Spleen (tissue), 7 donors: ENCODE data around the gene OGFOD3.

Experiments used
- POLR2A ChIP-seq, 3 donors: fragments of 450-650 bp; IDR thresholded peaks; one replicate each; pipeline ENCODE4 v1.5.1; 2017; ENCODE audit warnings: antibody characterized with exemption in 3 of 3, mild to moderate bottlenecking in 1 of 3
- POLR2AphosphoS5 ChIP-seq, 3 donors: sonication (generic); formaldehyde crosslinking; IDR thresholded peaks; one replicate each; pipeline ENCODE4 v1.5.1; 2017; ENCODE audit warnings: antibody characterized with exemption in 3 of 3
- TF ChIP-seq, protein P1 (sequence below), 11 experiments: fragments of 200-600 bp in 7 of 11; fragments of 450-650 bp in 4 of 11; sonication (generic) in 4 of 11; IDR thresholded peaks in 8 of 11; conservative IDR thresholded peaks in 3 of 11; 1 replicate in 7 of 11; 2 replicates in 4 of 11; pipeline versions ENCODE4 v1.4.0 to v1.8.0; 2016 to 2021; ENCODE audit warnings: antibody characterized with exemption in 11 of 11, inconsistent platforms in 4 of 11, mild to moderate bottlenecking in 1 of 11
- donor health status: DM: no; HTN: no; CAD: no; lungs with moderate emphysema.
- donor health status: DM: no; HTN: no; CAD: no.
- donor health status: DM: no; HTN: no; CAD: no.

DNA sequence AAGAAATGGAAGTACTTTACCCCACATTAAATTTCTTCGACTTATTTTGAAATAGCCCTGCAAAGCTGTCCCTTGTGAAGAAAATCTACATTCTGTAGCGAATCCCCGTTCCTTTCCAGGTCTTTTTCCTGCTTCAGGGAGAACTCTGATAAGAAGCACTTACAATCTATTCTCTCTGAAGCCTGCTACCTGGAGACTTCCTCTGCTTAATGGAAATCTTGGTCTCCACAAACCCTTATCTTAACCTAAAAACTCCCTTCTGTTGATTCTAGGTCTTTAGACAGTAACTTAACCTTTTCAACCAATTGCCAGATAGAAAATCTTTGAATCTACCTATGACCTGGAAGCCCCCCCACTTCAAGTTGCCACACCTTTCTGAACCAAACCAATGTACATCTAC, 33.8 kb upstream of the OGFOD3 start:
- TF ChIP-seq, protein P1, sequence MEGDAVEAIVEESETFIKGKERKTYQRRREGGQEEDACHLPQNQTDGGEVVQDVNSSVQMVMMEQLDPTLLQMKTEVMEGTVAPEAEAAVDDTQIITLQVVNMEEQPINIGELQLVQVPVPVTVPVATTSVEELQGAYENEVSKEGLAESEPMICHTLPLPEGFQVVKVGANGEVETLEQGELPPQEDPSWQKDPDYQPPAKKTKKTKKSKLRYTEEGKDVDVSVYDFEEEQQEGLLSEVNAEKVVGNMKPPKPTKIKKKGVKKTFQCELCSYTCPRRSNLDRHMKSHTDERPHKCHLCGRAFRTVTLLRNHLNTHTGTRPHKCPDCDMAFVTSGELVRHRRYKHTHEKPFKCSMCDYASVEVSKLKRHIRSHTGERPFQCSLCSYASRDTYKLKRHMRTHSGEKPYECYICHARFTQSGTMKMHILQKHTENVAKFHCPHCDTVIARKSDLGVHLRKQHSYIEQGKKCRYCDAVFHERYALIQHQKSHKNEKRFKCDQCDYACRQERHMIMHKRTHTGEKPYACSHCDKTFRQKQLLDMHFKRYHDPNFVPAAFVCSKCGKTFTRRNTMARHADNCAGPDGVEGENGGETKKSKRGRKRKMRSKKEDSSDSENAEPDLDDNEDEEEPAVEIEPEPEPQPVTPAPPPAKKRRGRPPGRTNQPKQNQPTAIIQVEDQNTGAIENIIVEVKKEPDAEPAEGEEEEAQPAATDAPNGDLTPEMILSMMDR (IDR thresholded peaks at IDR 0.05 in 8 of 11, conservative IDR thresholded peaks at IDR 0.05 in 3 of 11) = no peak
- no peak for TF ChIP-seq POLR2A (IDR thresholded peaks at IDR 0.05)
- no peak for TF ChIP-seq POLR2AphosphoS5 (IDR thresholded peaks at IDR 0.05)
